ENCODE data around the gene PCNX2. TPM values are rescaled to one million over a fixed set of nuclear protein-coding genes. Genes with fewer than 3 reads are reported as not detected.

PCNX2 gene
- total and polyA plus RNA-seq, 3 donors from 2014 or later = 8.4 to 28.9 (median 27.6) TPM

- Histone ChIP-seq H3K9me3 (no peaks in the 10 kb centered on the region), H3K36me3 (ENCODE audit: low read depth, missing control alignments) (no peaks in the 10 kb centered on the region), H3K4me3 (no peak overlapping the region), H3K27me3 (no peaks in the 10 kb centered on the region), H3K4me1 (no peaks in the 10 kb centered on the region), H3K27ac (no peak overlapping the region)
- 88 to 90% methylated on average over 6 of the region's 6 CpGs for WGBS, 2 donors
- TF ChIP-seq CTCF (IDR thresholded peaks at IDR 0.05) = no peak
- no peak for TF ChIP-seq POLR2A (IDR thresholded peaks at IDR 0.05)
- no peak for DNase-seq
- intact Hi-C loops (cut with DNase I; ENCODE audit: low total_unique reads) = no loop called here
These were observed 358.6 kb downstream of the PCNX2 start for GRCh38 chr1:232936941-232937340.

Other genes with a start within 250 kb of the PCNX2 start
- gene MAP3K21, start 32.0 kb upstream of the PCNX2 start, total RNA-seq = 100 to 1,000 TPM in 1 of 2 donors, 10 to 100 TPM in 1; 80.2 to 111 TPM
- gene MAP3K21, start 32.0 kb upstream of the PCNX2 start, polyA plus RNA-seq (ENCODE audit: insufficient read depth, low read depth, low replicate concordance) = 17.2 TPM

Data from testis (tissue), 3 donors.